CD1c-positive myeloid dendritic cell (primary cell): ENCODE measurements around the gene TBX19.
A peak's percentile ranks its signal among the peaks of the same experiment; 100 is the strongest.
"Not testable (repeated sequence)": the region's sequence is repeated elsewhere in the genome, so short reads cannot be mapped to it uniquely, and the experiment has no call there.

Experiments used
- DNase-seq: peaks from one replicate; pipeline ENCODE4 v3.0.0-alpha.2; 2016; ENCODE audit errors: extremely low spot score

TBX19 gene

GRCh38 chr1:168354335-168355269, 73.9 kb downstream of the TBX19 start:
- not testable (repeated sequence) for DNase-seq

- DNase-seq = no peak
These were observed 79.7 kb downstream of the TBX19 start for GRCh38 chr1:168360151-168361021.

GRCh38 chr1:168361252-168361651, 80.6 kb downstream of the TBX19 start:
- DNase-seq = no peak

GRCh38 chr1:168362991-168363390, 82.3 kb downstream of the TBX19 start:
- DNase-seq = peak; percentile 38
